NCI-H510A (cell line): ENCODE data around the gene WFDC1.

Source experiments
- DNase-seq: peaks from one replicate; lab custom pipeline; 2025; lab: John Stamatoyannopoulos, UW

WFDC1 gene

DNA sequence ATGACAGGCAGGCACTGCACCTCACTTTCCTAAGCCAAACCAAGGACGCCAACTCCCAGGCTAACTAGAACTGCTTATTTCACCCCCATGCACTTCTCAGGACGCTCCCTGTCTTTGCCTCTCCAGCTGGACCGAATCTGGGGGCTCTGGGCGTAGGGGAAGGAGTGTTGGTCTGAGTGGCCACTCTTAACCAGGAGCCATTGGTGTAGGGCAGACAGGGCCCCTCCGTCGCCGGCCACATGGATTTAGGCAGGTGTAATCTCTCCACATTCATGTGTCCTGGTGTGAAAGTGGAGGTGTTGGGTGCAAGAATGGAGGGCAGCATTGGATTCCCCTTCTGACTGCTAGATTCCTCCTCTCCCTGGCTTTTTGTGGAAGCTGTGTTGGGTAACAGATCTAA is 83.4 kb downstream of the WFDC1 start:
- DNase-seq = no peak

DNA sequence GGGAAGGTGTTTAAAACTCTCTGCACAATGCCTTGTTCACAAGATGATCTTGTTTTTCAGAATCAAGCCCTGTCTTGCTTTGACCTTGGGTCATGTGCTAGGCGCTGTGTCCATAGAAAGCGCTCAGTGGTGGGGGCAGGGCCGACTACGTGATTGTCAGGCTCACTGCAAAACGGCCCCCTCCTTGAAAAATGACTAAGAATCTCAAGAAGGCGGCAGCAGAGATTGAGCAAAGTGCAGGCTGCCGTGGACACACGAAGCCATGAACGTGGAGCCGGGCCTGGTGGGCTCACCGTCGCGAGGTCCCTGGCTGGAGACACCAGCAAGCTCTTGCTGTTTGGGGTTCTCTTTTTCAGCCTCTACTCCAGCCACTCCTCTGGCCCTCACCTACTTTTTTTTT is 83.9 kb downstream of the WFDC1 start:
- DNase-seq = no peak

DNA sequence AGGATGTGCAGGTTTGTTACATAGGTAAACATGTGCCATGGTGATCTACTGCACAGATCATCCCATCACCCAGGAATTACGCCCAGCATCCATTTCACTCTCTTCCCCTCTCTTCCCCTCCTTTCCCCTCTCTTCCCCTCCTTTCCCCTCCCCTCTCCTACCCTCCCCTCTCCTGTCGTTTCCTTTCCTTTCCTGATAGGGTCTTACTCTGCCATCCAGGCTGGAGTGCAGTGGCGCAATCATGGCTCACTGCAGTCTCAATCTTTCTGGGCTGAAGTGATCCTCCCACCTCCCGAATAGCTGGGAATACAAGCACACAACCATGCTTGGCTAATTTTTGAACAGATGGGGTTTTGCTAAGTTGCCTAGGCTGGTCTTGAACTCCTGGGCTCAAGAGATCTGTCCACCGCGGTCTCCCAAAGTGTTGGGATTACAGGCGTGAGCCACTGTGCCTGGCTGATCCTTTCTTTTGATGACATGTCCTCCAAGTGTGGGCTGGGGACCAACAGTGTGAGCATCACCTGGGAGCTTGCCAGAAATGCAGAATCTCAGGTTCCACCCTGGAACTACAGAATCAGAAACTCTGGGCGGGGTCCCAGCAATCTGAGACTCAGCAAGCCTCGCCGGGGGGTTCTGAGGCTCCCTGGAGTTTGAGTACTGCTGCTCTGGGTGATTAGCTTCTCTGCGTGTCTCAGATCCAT is 84.5 kb downstream of the WFDC1 start:
- no peak for DNase-seq
